HEK293 (cell line): Measurements from ENCODE around the gene KCTD10.

Experiments used
- CTCF ChIA-PET: fragments of 350-600 bp; formaldehyde crosslinking; extraction: SDS; loops from one replicate; lab custom pipeline; 2021; ENCODE audit warnings: antibody characterized with exemption; lab: Yijun Ruan, JAX
- POLR2A ChIA-PET: fragments of 300-600 bp; formaldehyde crosslinking; extraction: SDS; loops from one replicate; lab custom pipeline; 2020; ENCODE audit warnings: antibody characterized with exemption, inconsistent platforms; lab: Yijun Ruan, JAX
- H3K27ac ChIP-seq: fragments of 200-500 bp; sonication (Bioruptor generic); 2 replicates; pipeline ENCODE4 v1.5.1; 2014; ENCODE audit warnings: low read depth, low read length, control low read depth, inconsistent platforms; ENCODE audit errors: extremely low read depth
- H3K36me3 ChIP-seq, 2 experiments: fragments of 200-500 bp in 1 of 2; sonication (Bioruptor generic) in 1 of 2; 1 replicate in 1 of 2; 2 replicates in 1 of 2; pipeline ENCODE4 v1.5.1; 2014 to 2017; ENCODE audit warnings: inconsistent platforms in 2 of 2, low read length in 2 of 2; ENCODE audit not compliant: control insufficient read depth in 2 of 2, insufficient read depth in 1 of 2
- H3K4me1 ChIP-seq: fragments of 200-500 bp; sonication (Bioruptor generic); 2 replicates; pipeline ENCODE4 v1.5.1; 2014; ENCODE audit warnings: mild to moderate bottlenecking, low read length, inconsistent platforms; ENCODE audit not compliant: control insufficient read depth, insufficient read depth
- H3K4me3 ChIP-seq: 2 replicates; pipeline ENCODE4 v1.5.1; 2011; ENCODE audit warnings: low read depth, mild to moderate bottlenecking, control low read depth, low read length, moderate library complexity
- H3K9me3 ChIP-seq: fragments of 200-500 bp; sonication (Bioruptor generic); 2 replicates; pipeline ENCODE4 v1.5.1; 2014; ENCODE audit warnings: low read depth, low read length, inconsistent platforms; ENCODE audit not compliant: control insufficient read depth, insufficient read depth
- BCL11A ChIP-seq: fragments of 450-650 bp; formaldehyde crosslinking; IDR thresholded peaks from 2 replicates; pipeline ENCODE4 v1.5.1; 2016; ENCODE audit warnings: low read depth, missing biosample characterization, missing genetic modification characterization
- CTCF ChIP-seq: fragments of 450-650 bp; formaldehyde crosslinking; IDR thresholded peaks from 2 replicates; pipeline ENCODE4 v1.5.1; 2016; ENCODE audit warnings: missing biosample characterization, missing genetic modification characterization
- IKZF3 ChIP-seq: fragments of 450-650 bp; IDR thresholded peaks from 2 replicates; pipeline ENCODE4 v1.5.0; 2018; ENCODE audit warnings: missing biosample characterization, mild to moderate bottlenecking, missing genetic modification characterization, moderate library complexity
- KLF9 ChIP-seq: fragments of 450-650 bp; formaldehyde crosslinking; IDR thresholded peaks from 2 replicates; pipeline ENCODE4 v1.5.1; 2016; ENCODE audit warnings: missing biosample characterization, missing genetic modification characterization, low read depth
- MEIS1 ChIP-seq: sonication (generic); formaldehyde crosslinking; IDR thresholded peaks from 2 replicates; pipeline ENCODE4 v1.8.1; 2022; ENCODE audit warnings: missing genetic modification reagents, mild to moderate bottlenecking, borderline replicate concordance
- OSR2 ChIP-seq: fragments of 450-650 bp; formaldehyde crosslinking; IDR thresholded peaks from 2 replicates; pipeline ENCODE4 v1.5.1; 2016; ENCODE audit warnings: missing biosample characterization, missing genetic modification characterization
- SP7 ChIP-seq: fragments of 450-650 bp; formaldehyde crosslinking; IDR thresholded peaks from 2 replicates; pipeline ENCODE4 v1.5.1; 2016; ENCODE audit warnings: missing biosample characterization, missing genetic modification characterization
- ZBTB10 ChIP-seq: fragments of 450-650 bp; formaldehyde crosslinking; IDR thresholded peaks from 2 replicates; pipeline ENCODE4 v1.5.1; 2016; ENCODE audit warnings: missing biosample characterization, missing genetic modification characterization
- ZNF10 ChIP-seq: fragments of 450-650 bp; formaldehyde crosslinking; IDR thresholded peaks from 2 replicates; pipeline ENCODE4 v1.5.1; 2017; ENCODE audit warnings: missing biosample characterization, missing genetic modification characterization
- ZNF2 ChIP-seq: fragments of 450-650 bp; formaldehyde crosslinking; IDR thresholded peaks from 2 replicates; pipeline ENCODE4 v1.5.1; 2016; ENCODE audit warnings: missing biosample characterization, missing genetic modification characterization
- ZNF221 ChIP-seq: fragments of 450-650 bp; formaldehyde crosslinking; IDR thresholded peaks from 2 replicates; pipeline ENCODE4 v1.5.1; 2017; ENCODE audit warnings: missing biosample characterization, missing genetic modification characterization, borderline replicate concordance
- ZNF426 ChIP-seq: fragments of 450-650 bp; formaldehyde crosslinking; IDR thresholded peaks from 2 replicates; pipeline ENCODE4 v1.5.1; 2017; ENCODE audit warnings: missing biosample characterization, missing genetic modification characterization, mild to moderate bottlenecking, inconsistent platforms, moderate library complexity
- ZNF501 ChIP-seq: fragments of 450-650 bp; formaldehyde crosslinking; IDR thresholded peaks from 2 replicates; pipeline ENCODE4 v1.5.1; 2016; ENCODE audit warnings: missing biosample characterization, missing genetic modification characterization
- ZNF654 ChIP-seq: fragments of 450-650 bp; formaldehyde crosslinking; IDR thresholded peaks from 2 replicates; pipeline ENCODE4 v1.5.1; 2016; ENCODE audit warnings: low read depth, missing biosample characterization, missing genetic modification characterization
- ZNF660 ChIP-seq: fragments of 450-650 bp; IDR thresholded peaks from 2 replicates; pipeline ENCODE4 v1.5.1; 2018; ENCODE audit warnings: missing biosample characterization, mild to moderate bottlenecking, missing genetic modification characterization
- ZNF664 ChIP-seq: fragments of 450-650 bp; formaldehyde crosslinking; IDR thresholded peaks from 2 replicates; pipeline ENCODE4 v1.5.1; 2016; ENCODE audit warnings: missing biosample characterization, missing genetic modification characterization
- ZSCAN23 ChIP-seq: fragments of 450-650 bp; formaldehyde crosslinking; IDR thresholded peaks from 2 replicates; pipeline ENCODE4 v1.5.1; 2016; ENCODE audit warnings: missing biosample characterization, missing genetic modification characterization
- TF ChIP-seq, protein P1 (sequence below): fragments of 450-650 bp; formaldehyde crosslinking; conservative IDR thresholded peaks from 2 replicates; pipeline ENCODE4 v1.5.1; 2016; ENCODE audit warnings: low read depth, missing biosample characterization, missing genetic modification characterization
- TF ChIP-seq, protein P2 (sequence below): fragments of 450-650 bp; formaldehyde crosslinking; IDR thresholded peaks from 2 replicates; pipeline ENCODE4 v1.5.1; 2016; ENCODE audit warnings: missing biosample characterization, missing genetic modification characterization
- TF ChIP-seq, protein P3 (sequence below): fragments of 450-650 bp; formaldehyde crosslinking; IDR thresholded peaks from 2 replicates; pipeline ENCODE4 v1.5.1; 2016; ENCODE audit warnings: missing biosample characterization, missing genetic modification characterization
- TF ChIP-seq, protein P4 (sequence below): fragments of 450-650 bp; formaldehyde crosslinking; IDR thresholded peaks from 2 replicates; pipeline ENCODE4 v1.5.1; 2017; ENCODE audit warnings: missing biosample characterization, mild to moderate bottlenecking, missing genetic modification characterization, moderate library complexity
- TF ChIP-seq, protein P5 (sequence below): fragments of 450-650 bp; formaldehyde crosslinking; IDR thresholded peaks from 2 replicates; pipeline ENCODE4 v1.5.1; 2016; ENCODE audit warnings: missing biosample characterization, missing genetic modification characterization

The KCTD10 gene

GRCh38 chr12:109428037-109428629 is 49.0 kb downstream of the KCTD10 start:
- ChIA-PET POLR2A (interaction anchor here (1.1 kb wide), 1 partner anchor 49 kb away, joined by 5 read pairs; the partner anchor contains the start of genes KCTD10 and UBE3B), CTCF (interaction anchor here (0.5 to 2.1 kb wide), 45 partner anchors 8 to 1932 kb away, joined by 3 to 18 read pairs (median 4); partner anchors contain the start of genes KCTD10 and UBE3B)
- Histone ChIP-seq H3K36me3 (no peaks in the 10 kb centered on the region), H3K9me3 (no peaks in the 10 kb centered on the region), H3K4me3 (no peak overlapping the region), H3K27ac (no peak overlapping the region), H3K4me1 (no peaks in the 10 kb centered on the region)
- TF ChIP-seq ZNF664 (tag by site-specific recombination) (0 out of 2 replicates have a peak, but pooled peaks have one; percentile 29), ZNF426 (tag by site-specific recombination) (no peak), ZBTB10 (tag by site-specific recombination) (no peak), CTCF (tag by site-specific recombination) (peak; percentile 74; the same call in 1 of the 2 replicates), ZNF10 (tag by site-specific recombination) (peak; percentile 78), ZNF221 (no peak), ZNF654 (tag by site-specific recombination) (peak; percentile 76), ZNF660 (0 out of 2 replicates have a peak, but pooled peaks have one; percentile 15), SP7 (tag by site-specific recombination) (peak; percentile 23; the same call in 1 of the 2 replicates), ZNF501 (tag by site-specific recombination) (no peak)
- TF ChIP-seq, protein P1, sequence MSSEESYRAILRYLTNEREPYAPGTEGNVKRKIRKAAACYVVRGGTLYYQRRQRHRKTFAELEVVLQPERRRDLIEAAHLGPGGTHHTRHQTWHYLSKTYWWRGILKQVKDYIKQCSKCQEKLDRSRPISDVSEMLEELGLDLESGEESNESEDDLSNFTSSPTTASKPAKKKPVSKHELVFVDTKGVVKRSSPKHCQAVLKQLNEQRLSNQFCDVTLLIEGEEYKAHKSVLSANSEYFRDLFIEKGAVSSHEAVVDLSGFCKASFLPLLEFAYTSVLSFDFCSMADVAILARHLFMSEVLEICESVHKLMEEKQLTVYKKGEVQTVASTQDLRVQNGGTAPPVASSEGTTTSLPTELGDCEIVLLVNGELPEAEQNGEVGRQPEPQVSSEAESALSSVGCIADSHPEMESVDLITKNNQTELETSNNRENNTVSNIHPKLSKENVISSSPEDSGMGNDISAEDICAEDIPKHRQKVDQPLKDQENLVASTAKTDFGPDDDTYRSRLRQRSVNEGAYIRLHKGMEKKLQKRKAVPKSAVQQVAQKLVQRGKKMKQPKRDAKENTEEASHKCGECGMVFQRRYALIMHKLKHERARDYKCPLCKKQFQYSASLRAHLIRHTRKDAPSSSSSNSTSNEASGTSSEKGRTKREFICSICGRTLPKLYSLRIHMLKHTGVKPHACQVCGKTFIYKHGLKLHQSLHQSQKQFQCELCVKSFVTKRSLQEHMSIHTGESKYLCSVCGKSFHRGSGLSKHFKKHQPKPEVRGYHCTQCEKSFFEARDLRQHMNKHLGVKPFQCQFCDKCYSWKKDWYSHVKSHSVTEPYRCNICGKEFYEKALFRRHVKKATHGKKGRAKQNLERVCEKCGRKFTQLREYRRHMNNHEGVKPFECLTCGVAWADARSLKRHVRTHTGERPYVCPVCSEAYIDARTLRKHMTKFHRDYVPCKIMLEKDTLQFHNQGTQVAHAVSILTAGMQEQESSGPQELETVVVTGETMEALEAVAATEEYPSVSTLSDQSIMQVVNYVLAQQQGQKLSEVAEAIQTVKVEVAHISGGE (tag by site-specific recombination) = no peak
- TF ChIP-seq, protein P2, sequence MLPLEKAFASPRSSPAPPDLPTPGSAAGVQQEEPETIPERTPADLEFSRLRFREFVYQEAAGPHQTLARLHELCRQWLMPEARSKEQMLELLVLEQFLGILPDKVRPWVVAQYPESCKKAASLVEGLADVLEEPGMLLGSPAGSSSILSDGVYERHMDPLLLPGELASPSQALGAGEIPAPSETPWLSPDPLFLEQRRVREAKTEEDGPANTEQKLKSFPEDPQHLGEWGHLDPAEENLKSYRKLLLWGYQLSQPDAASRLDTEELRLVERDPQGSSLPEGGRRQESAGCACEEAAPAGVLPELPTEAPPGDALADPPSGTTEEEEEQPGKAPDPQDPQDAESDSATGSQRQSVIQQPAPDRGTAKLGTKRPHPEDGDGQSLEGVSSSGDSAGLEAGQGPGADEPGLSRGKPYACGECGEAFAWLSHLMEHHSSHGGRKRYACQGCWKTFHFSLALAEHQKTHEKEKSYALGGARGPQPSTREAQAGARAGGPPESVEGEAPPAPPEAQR (tag by site-specific recombination) = no peak

DNA sequence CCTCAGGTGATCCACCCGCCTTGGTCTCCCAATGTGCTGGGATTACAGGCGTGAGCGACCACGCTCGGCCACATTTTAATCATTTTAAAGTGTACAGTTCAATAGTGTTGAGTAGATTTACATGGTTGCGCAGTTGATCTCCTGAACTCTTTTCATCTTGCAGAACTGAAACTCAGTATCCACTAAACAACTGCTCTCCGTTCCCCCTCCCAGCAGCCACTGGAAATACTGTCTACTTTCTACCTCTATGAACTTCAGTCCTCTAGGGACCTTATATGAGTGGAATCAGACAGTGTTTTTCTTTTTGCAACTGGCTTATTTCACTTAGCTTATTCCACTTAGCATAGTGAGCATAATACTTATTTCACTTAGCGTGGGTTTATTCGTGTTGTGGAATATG is 53.7 kb downstream of the KCTD10 start:
- POLR2A ChIA-PET = no interaction called here
- CTCF ChIA-PET = no interaction called here
- H3K9me3 ChIP-seq = no peaks in the 10 kb centered on the region
- H3K4me3 ChIP-seq = no peak overlapping the region
- no peaks in the 10 kb centered on the region for H3K36me3 ChIP-seq
- H3K4me1 ChIP-seq = no peaks in the 10 kb centered on the region
- H3K27ac ChIP-seq = no peak overlapping the region
- TF ChIP-seq, protein P3, sequence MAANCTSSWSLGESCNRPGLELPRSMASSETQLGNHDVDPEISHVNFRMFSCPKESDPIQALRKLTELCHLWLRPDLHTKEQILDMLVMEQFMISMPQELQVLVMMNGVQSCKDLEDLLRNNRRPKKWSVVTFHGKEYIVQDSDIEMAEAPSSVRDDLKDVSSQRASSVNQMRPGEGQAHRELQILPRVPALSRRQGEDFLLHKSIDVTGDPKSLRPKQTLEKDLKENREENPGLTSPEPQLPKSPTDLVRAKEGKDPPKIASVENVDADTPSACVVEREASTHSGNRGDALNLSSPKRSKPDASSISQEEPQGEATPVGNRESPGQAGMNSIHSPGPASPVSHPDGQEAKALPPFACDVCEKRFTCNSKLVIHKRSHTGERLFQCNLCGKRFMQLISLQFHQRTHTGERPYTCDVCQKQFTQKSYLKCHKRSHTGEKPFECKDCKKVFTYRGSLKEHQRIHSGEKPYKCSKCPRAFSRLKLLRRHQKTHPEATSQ (tag by site-specific recombination) = no peak
- no peak for TF ChIP-seq IKZF3 (tag by site-specific recombination)
- TF ChIP-seq OSR2 = no peak
- TF ChIP-seq KLF9 = no peak
- TF ChIP-seq, protein P4, sequence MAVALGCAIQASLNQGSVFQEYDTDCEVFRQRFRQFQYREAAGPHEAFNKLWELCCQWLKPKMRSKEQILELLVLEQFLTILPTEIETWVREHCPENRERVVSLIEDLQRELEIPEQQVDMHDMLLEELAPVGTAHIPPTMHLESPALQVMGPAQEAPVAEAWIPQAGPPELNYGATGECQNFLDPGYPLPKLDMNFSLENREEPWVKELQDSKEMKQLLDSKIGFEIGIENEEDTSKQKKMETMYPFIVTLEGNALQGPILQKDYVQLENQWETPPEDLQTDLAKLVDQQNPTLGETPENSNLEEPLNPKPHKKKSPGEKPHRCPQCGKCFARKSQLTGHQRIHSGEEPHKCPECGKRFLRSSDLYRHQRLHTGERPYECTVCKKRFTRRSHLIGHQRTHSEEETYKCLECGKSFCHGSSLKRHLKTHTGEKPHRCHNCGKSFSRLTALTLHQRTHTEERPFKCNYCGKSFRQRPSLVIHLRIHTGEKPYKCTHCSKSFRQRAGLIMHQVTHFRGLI = no peak
- no peak for TF ChIP-seq MEIS1 (CRISPR knock-in tag)
- TF ChIP-seq, protein P5, sequence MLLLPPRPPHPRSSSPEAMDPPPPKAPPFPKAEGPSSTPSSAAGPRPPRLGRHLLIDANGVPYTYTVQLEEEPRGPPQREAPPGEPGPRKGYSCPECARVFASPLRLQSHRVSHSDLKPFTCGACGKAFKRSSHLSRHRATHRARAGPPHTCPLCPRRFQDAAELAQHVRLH (tag by site-specific recombination) = no peak
- TF ChIP-seq ZSCAN23 (tag by site-specific recombination) = no peak
- TF ChIP-seq BCL11A (tag by site-specific recombination) = no peak
- no peak for TF ChIP-seq ZNF2 (tag by site-specific recombination)
